Measurements from ENCODE around the gene TMEM117. TPM values are rescaled to one million over a fixed set of nuclear protein-coding genes. Genes with fewer than 3 reads are reported as not detected.

Gene TMEM117
- total and polyA plus RNA-seq, 7 donors, result 2.3 to 21.4 (median 17.5) TPM

DNA sequence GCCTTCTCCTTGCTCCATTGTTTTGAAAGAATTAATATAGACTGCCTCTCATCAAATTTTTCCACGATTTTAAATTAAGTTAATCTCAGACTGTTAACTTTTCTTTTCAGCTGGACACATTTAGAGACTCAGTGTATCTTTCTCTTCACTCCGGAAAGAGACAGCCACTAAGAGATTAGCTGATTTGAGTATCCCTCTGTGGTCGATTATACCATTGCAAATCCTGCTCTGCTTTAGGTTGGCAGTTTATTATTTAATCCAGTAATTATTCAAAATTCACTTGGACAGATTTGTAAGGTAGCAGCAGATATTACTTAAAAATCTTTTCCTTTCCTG lies 29.2 kb upstream of the TMEM117 start:
- 3 to 5% methylated on average over 3 of the region's 3 CpGs for WGBS, 2 donors
- no peak for TF ChIP-seq POLR2A (IDR thresholded peaks at IDR 0.05)
- TF ChIP-seq, protein P1, sequence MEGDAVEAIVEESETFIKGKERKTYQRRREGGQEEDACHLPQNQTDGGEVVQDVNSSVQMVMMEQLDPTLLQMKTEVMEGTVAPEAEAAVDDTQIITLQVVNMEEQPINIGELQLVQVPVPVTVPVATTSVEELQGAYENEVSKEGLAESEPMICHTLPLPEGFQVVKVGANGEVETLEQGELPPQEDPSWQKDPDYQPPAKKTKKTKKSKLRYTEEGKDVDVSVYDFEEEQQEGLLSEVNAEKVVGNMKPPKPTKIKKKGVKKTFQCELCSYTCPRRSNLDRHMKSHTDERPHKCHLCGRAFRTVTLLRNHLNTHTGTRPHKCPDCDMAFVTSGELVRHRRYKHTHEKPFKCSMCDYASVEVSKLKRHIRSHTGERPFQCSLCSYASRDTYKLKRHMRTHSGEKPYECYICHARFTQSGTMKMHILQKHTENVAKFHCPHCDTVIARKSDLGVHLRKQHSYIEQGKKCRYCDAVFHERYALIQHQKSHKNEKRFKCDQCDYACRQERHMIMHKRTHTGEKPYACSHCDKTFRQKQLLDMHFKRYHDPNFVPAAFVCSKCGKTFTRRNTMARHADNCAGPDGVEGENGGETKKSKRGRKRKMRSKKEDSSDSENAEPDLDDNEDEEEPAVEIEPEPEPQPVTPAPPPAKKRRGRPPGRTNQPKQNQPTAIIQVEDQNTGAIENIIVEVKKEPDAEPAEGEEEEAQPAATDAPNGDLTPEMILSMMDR (IDR thresholded peaks at IDR 0.05), result no peak
- TF ChIP-seq POLR2AphosphoS5 (IDR thresholded peaks at IDR 0.05), result no peak
- TF ChIP-seq EP300 (IDR thresholded peaks at IDR 0.05), result no peak
- intact Hi-C loops (cut with DNase I), result loop anchor here (1.0 kb wide), 3 partner anchors 29 to 76 kb away; no protein-coding TSS in a partner anchor

DNA sequence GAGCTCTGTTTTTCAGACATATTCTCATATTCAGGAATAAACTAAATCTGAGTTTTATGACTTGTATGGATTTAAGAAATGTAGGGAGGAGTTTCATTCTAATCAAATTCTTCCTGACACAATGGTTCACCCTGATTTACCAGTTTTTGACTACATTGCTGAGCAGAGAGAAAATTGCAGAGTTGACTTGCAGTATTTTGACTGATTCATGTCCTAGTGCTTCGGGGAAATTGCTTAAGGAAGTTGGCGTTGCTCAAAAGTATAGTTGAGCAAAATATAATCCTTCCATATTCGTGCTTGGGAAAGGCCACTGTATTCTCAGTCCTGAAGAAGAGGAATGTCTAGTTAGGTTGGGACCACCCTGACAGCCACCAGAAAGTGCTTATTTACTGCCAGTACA lies 28.5 kb upstream of the TMEM117 start:
- Histone ChIP-seq H3K9me3 (no peaks in the 10 kb centered on the region), H3K36me3 (no peaks in the 10 kb centered on the region), H3K4me1 (peaks cover 0 to 33% (median 26%) of the 10 kb centered on the region in 4 donors), H3K27ac (peak overlapping the region in 3 of 4 donors; percentile 95 to 96 (median 95)), H3K27me3 (no peaks in the 10 kb centered on the region), H3K4me3 (no peak overlapping the region)
- WGBS, 2 donors, result 90% methylated on average over 3 of the region's 3 CpGs
- TF ChIP-seq, protein P1 (IDR thresholded peaks at IDR 0.05), result no peak
- TF ChIP-seq EP300 (IDR thresholded peaks at IDR 0.05) (no peak), POLR2A (IDR thresholded peaks at IDR 0.05) (no peak), POLR2AphosphoS5 (IDR thresholded peaks at IDR 0.05) (no peak)
- no peak for DNase-seq
- intact Hi-C loops (cut with DNase I), result no loop called here

More for the DNA sequence above, 29.2 kb upstream of the TMEM117 start:
- H3K9me3 ChIP-seq, result no peaks in the 10 kb centered on the region
- H3K36me3 ChIP-seq, result peaks cover 0 to 5% (median 3%) of the 10 kb centered on the region in 4 donors
- peak overlapping the region; percentile 95 to 97 (median 96) for H3K27ac ChIP-seq
- H3K27me3 ChIP-seq, result no peaks in the 10 kb centered on the region
- no peak for DNase-seq
- H3K4me1 ChIP-seq, result peaks cover 0 to 33% (median 26%) of the 10 kb centered on the region in 4 donors
- H3K4me3 ChIP-seq, result peak overlapping the region; percentile 80 to 97 (median 90)

DNA sequence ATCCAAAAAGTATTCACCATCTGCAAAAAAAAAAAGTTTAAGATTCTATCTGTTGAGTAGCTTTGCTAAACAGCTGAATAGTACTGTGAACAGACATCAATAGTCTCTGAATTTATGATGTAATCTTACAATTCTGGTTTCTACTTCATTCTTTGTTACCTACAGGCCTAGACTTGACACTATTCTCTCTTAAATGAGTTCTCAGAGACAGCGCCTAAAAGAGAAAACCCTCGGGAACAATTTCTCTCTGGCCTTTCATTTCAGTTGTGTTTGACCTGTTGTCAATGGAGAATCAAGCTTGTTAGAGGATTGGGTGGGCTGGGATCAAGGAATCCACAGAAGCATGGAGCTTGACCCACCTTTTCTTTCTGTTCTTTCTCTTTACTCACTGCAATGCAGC lies 23.8 kb upstream of the TMEM117 start:
- no peak for TF ChIP-seq EP300 (IDR thresholded peaks at IDR 0.05)
- no peak for TF ChIP-seq POLR2A (IDR thresholded peaks at IDR 0.05)
- TF ChIP-seq, protein P1 (IDR thresholded peaks at IDR 0.05), result no peak
- TF ChIP-seq POLR2AphosphoS5 (IDR thresholded peaks at IDR 0.05), result no peak
- no peaks in the 10 kb centered on the region for H3K36me3 ChIP-seq
- H3K27me3 ChIP-seq, result no peaks in the 10 kb centered on the region
- no peak overlapping the region for H3K27ac ChIP-seq
- H3K4me1 ChIP-seq, result peaks cover 0 to 1% (median 0%) of the 10 kb centered on the region in 4 donors
- no peak for DNase-seq
- H3K4me3 ChIP-seq, result no peak overlapping the region
- intact Hi-C loops (cut with DNase I), result no loop called here
- no peaks in the 10 kb centered on the region for H3K9me3 ChIP-seq
- 93% methylated on average over 2 of the region's 2 CpGs for WGBS, 2 donors

DNA sequence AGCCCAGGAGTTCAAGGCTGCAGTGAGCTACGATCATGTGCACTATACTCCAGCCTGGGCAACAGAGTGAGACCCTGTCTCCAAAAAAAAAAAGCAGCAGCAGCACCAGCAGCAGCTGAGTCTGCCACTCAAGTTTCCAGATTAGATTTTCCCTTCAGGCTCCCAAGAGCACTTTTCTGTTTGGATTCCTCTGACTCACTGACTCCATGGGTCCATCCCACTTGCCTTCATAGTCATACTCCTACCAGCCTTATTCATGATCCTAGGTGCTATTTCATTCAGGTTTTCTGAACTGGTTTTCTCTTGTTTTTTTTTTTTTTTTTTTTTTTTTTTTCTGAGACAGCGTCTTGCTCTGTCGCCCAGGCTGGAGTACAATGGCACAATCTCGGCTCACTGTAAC lies 23.0 kb upstream of the TMEM117 start:
- H3K4me3 ChIP-seq, result no peak overlapping the region
- WGBS, 2 donors, result 95 to 97% methylated on average over 4 of the region's 4 CpGs
- H3K27me3 ChIP-seq, result no peaks in the 10 kb centered on the region
- H3K4me1 ChIP-seq, result no peaks in the 10 kb centered on the region
- no peak for DNase-seq
- no peaks in the 10 kb centered on the region for H3K9me3 ChIP-seq
- TF ChIP-seq POLR2AphosphoS5 (IDR thresholded peaks at IDR 0.05) (no peak), EP300 (IDR thresholded peaks at IDR 0.05) (no peak), POLR2A (IDR thresholded peaks at IDR 0.05) (no peak)
- TF ChIP-seq, protein P1 (IDR thresholded peaks at IDR 0.05), result no peak
- H3K27ac ChIP-seq, result no peak overlapping the region
- intact Hi-C loops (cut with DNase I), result no loop called here
- no peaks in the 10 kb centered on the region for H3K36me3 ChIP-seq

DNA sequence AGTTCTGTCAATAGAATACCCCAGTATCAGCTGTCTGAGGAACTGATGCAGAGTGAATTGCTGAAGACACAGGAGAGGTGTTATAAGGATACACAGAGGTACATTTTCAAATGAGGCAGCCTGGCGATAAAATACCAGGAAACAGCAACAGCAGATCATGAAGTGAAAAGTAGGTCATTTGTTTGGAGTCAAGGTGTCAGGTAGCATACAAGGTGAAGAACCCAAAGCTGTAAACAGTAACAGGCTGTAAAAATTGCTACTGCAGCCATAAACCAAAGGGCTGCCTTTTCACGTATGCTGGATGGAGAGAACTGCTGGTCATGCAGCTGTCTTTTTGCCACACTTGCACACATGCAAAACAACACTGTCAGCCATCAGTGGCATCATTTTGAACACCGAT lies 20.5 kb upstream of the TMEM117 start:
- WGBS, 2 donors, result 13 to 56% methylated on average over 3 of the region's 3 CpGs

More for the DNA sequence above, 20.5 kb upstream of the TMEM117 start:
- Histone ChIP-seq H3K9me3 (no peaks in the 10 kb centered on the region), H3K27ac (no peak overlapping the region), H3K27me3 (peaks cover 0 to 3% (median 0%) of the 10 kb centered on the region in 3 donors), H3K4me1 (no peaks in the 10 kb centered on the region), H3K36me3 (no peaks in the 10 kb centered on the region), H3K4me3 (no peak overlapping the region)
- no peak for DNase-seq
- TF ChIP-seq POLR2AphosphoS5 (IDR thresholded peaks at IDR 0.05) (no peak), POLR2A (IDR thresholded peaks at IDR 0.05) (no peak), EP300 (IDR thresholded peaks at IDR 0.05) (no peak)
- TF ChIP-seq, protein P1 (IDR thresholded peaks at IDR 0.05), result no peak
- intact Hi-C loops (cut with DNase I), result no loop called here

Data from sigmoid colon (tissue), 7 donors.